Activated gamma-delta T cell treated with anti-CD3 and anti-CD28 coated beads, Interleukin-2, amount 50 U/mL, for 16 hours (primary cell): ENCODE data around the gene RBM15B.
"Not testable (repeated sequence)": the region's sequence is repeated elsewhere in the genome, so short reads cannot be mapped to it uniquely, and the experiment has no call there.

Experiments
- DNase-seq: peaks from one replicate; pipeline ENCODE4 v3.0.0-alpha.2; 2020; ENCODE audit warnings: low read depth

RBM15B gene

DNA sequence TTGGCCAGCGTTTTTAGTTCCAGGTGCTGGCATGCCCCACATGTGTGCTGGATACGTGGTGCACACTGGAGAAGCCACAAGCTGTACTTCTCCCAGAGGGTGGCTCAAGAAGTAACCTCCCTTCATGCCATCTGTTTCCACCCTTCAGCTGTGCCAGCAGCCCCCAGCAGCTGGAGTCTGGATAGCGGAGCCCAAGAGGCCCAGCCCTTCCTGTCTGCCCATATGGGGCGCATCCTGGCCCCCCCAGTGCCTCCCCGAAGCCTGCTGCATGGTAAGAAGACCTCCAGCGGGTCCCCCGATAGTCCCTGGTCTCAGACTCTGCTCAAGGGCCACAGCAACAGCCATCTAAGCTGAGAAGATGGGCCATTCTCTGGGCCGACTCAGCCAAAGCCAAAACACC lies 11.8 kb upstream of the RBM15B start:
- no peak for DNase-seq

DNA sequence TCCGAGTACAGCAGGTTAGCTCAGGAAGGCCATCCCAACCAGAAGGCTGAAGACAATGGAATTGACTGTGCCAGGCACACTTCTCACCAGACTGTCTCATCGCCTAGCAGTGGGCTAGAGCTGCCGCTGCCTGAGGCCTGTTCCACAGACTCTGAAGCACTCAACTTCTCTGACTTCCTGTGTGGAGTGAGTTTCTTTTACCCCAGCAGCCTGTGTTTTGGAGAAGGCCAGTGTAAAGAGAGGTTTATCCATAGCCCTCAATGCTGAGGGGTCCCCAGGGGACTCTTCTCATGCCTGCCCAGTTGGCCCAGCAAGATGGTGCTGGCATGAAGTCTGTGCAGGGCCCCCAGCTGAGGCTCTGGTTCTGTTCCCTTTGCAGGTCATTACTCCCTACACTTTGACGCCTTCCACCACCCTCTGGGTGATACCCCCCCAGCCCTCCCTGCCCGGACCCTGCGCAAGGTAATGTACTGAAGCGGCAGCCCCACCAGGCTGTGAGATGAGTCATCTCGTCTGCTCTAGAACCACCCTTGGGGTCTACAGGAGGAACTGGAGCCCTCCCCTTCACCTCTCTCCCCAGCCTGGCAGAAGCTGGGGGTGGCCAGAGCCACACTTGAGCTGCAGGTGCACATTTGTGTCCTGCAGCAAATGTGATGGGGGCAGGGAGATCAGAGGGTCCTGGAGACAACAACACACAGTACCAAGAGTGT lies 11.2 kb upstream of the RBM15B start:
- no peak for DNase-seq

DNA sequence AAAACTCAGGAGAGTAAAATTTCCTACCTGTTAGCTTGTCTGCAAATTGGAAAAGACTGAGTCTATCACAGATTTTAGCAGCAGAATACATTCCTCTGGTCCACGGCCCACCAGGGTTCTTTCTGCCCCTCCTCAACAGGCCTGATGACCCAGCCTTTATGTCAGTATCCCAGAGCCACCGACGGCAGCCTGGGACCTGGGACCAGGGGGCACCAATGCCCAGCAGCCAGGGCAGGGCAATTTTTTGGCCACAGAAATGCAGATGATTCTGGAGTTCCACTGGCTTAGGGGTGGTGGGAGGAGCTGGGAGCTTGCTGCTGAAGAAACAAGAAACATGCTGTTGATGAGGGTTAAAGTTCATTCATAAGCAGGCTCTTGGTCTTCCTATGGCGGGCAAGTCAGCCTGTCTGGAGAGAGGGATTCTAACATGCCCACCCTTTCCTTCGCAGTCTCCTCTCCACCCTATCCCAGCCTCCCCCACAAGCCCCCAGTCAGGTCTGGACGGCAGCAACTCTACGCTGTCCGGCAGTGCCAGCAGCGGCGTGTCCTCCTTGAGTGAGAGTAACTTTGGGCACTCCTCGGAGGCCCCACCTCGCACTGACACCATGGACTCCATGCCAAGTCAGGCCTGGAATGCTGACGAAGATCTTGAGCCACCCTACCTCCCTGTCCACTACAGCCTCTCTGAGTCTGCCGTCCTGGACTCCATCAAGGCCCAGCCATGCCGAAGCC lies 10.3 kb upstream of the RBM15B start:
- no peak for DNase-seq

DNA sequence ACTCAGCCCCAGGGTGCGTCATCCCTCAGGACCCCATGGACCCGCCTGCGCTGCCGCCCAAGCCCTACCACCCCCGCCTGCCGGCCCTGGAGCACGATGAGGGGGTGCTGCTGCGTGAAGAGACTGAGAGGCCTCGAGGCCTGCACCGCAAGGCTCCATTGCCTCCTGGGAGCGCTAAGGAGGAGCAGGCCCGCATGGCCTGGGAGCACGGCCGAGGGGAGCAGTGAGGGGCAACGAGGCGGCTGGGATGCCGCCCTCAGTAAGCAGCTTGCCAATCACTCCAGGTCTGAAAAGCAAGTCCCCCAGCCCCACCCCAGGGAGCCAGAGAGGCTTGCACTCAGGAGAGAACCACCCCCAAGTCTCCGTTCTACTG lies 9.8 kb upstream of the RBM15B start:
- no peak for DNase-seq

DNA sequence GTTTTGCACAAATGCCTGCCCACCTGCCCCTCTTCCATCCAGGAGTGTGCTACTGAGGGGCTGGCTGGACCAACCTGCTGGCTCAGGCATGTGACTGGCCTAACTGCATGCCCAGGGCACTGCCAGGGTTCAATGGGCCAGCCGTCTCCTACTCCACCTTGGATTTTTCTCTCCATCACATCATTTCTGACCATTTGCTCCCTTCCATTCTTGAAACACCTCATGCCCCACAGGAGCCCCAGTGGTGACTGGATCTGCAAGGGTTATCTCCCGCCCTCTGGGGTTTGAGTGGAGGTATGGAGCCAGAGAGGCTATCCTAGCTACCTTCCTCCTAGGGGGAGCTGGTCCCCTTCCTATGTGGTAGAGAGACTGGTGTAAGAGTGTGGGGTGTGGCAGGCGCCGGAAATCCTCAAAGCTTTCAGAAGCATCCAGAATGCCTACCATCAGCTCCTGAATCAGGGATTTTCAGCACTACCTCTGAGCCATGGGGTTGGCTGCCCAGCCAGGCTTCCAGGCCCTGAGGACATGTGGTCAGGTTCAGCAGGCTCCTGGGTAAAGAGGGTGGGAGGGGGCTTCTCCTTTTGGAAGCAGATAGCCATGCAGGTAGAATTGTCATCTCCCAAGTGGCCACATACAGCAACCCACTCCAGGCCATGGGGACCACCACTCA lies 8.9 kb upstream of the RBM15B start:
- no peak for DNase-seq

DNA sequence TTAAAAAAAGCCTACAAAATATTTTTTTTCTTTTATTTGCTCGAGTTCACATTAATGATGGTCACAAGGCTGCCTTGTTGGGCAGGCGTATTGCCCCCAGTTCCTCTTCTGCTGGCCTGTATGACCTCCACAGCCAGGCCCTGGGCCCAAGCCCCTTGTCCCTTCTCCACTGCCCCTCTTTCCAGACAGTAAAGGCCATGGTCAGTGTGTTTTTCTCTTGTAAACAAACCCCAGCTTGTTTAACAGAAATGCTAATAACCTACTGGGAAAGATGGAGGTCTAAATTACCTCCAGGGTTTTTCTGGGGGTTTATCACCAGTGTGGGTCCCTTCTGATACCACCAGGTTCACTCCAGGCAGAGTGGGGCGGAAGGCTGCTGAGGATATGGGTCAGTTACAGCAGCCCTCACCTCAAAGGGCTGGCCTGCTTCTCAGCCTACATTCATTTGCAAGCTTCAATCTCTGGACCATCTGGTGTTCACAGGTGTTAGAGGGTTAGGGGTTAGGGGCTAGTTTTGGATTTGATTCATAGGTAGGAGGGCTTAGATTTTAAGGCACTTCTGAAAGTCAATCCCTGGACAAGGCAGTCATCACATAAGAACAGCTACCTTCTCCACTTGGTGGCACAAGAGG lies 8.0 kb upstream of the RBM15B start:
- no peak for DNase-seq

DNA sequence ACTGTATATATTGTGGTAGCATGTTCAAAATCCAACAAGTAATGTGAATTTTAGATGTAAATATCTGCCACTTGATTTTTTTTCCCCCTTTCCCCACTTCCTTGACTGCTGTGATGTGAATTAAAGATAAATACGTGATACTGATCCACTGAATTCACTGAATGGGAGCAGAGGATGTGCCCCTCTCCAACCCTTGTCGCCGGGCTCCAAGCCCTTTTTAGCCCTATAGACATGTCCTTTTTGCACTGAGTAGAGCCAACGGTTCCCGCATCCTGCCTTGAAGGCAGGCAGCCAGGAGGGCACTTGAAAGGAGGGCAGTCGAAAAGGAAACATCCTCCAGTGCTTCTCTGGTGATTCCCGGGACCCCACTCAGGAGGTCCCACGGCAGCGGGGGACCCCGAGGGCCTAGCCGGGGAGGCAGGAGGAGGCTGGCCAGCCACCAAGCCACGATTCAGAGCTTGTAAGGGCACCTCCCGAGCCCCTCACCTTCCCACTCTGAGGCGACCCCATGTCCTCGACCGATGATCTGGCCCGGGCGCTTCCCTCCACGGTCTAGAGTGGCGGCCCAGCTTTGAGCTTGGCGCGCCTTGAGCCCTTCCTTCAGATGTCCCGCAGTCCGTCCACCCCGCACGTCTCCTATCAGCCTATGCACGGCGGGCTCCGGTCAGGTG lies 6.9 kb upstream of the RBM15B start:
- no peak for DNase-seq

DNA sequence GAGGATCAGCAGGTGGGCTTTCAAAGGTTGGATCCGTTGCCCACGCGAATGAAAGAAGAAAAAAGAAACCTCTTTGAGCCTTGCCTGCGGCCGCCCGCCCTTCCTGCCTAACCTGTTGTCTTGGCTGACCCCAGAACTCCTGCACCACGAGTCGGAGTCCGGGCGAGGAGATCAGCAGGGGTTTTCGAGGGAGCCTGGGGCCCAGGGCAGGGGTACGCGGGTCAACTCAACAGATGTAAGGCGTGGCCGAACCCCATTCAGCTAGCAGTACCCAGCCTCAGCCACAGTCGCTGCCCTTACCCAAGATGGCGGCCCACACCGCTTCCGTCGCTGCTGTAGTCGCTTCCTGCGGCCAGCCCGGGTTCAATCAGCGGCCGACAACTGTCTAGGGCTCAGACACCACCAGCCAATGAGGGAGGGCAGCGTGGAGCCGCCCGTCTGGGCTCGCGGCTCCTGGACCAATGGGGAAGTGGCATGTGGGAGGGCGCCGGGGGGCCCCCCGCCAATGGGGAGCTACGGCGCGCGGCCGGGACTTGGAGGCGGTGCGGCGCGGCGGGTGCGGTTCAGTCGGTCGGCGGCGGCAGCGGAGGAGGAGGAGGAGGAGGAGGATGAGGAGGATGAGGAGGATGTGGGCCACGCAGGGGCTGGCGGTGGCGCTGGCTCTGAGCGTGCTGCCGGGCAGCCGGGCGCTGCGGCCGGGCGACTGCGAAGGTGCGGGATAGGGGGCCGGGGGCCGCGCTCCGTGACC lies 6.2 kb upstream of the RBM15B start, which contains the start of gene MANF:
TSS of gene MANF (plus strand) at position 566 of the 748 bp plus-strand sequence. CDS start at position 618, 52 bp downstream.
- peak; percentile 97 for DNase-seq

DNA sequence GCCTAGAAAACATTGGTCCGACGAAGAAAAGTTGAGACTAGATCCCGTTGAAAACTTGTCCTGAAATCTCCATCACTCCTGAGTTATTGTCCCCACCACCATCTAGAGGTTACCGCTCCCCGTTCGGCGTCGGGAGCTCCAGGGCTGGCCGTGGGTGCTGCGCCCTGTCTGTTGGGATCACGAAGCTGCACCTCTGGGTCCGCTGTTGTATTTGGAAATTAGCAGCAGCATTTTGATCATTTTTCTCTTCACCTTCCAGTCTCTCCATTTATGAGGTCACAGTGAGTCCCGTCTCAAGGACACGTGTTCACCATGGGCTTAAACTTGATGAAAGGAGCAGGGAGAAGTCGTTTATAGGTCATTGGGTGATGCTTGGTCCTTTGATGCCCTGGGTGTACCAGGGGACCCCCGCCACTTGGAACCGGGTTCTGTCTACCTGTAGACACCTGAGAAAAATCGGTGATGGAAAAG lies 5.4 kb upstream of the RBM15B start:
- DNase-seq, result no peak

DNA sequence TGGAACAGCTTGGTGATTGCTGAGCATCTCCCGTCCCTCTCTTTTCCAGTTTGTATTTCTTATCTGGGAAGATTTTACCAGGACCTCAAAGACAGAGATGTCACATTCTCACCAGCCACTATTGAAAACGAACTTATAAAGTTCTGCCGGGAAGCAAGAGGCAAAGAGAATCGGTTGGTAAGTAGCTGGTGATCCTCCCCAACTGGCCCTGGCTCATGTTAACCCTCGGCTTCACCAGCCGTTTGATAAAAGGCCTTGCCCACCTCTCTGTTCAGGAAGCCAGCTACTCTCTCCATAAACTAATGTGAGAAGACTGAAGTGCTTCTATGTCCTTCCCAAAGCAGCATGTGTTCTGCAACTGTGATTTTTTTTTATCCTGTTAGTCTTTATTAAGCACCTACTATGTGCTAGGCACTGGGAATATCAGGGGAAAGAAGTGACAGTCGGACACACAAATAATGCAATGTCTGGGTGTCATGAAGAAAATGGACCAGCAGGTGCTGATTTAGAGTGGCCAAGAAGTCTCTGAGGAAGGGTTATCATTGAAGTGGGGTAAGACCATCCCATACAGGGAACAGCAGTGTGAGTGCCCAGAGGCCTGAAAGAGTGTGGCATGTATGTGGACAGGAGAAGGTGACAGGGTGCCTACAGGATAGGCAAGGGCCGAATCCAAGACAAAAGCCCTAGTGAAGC lies 4.8 kb upstream of the RBM15B start:
- DNase-seq, result no peak

DNA sequence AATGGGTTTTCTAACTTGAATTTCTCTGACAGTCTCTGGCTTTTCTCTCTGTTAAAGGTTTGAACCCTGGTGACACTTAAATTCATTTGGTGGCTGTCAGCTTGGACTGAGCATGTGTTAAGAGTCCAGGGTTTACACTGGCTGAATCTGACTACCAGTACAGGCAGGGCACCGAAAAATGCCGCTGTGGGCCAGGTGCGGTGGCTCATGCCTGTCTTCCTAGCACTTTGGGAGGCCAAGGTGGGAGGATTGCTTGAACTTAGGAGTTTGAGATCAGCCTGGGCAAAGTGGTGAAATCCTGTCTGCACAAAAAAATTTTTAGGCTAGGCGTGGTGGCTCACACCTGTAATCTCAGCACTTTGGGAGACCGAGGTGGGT lies 4.2 kb upstream of the RBM15B start:
- DNase-seq, result no peak

DNA sequence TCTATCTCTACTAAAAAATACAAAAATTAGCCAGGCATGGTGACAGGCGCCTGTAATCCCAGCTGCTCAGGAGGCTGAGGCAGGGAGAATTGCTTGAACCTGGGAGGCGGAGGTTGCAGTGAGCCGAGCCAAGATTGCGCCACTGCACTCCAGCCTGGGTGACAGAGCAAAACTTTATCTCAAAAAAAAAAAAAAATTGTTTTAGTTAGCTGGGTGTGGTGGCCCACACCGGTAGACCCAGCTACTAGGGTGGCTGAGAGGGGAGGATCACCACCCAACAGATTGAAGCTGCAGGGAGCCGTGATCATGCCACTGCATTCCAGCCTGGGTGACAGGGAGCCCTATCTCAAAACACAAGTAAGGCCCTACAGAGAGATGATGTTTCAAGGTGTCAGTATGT lies 3.8 kb upstream of the RBM15B start:
- not testable (repeated sequence) for DNase-seq

DNA sequence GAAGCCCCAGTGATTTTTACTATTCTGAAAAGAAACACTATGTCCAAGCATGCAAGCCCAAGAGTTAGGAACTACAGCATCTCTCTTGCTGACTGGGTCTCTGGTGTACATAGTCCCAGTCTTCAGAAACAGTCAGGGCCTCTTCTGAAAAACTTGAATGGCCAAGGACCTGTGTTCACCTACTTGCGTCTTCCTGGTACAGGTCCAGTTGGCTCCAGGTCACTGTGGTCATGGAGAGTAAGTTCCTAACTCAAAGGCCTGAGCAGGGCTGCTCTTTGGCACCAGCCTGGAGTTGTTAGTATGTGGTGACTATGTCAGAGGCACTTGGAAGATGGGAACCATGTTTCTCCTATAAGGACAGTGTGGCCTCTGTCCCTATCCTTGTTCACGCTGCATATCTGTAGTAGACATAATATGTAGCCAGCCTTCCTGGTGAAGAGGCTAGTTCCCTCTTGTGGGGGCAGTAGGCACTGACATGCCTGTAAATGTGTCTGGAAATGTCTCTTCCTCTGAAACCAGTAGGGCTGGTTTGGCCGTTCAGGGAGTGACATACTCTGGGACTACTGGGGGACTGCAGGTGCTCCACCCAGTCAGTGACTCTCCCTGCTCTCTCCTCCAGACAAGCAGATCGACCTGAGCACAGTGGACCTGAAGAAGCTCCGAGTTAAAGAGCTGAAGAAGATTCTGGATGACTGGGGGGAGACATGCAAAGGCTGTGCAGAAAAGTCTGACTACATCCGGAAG lies 2.6 kb upstream of the RBM15B start:
- no peak for DNase-seq

DNA sequence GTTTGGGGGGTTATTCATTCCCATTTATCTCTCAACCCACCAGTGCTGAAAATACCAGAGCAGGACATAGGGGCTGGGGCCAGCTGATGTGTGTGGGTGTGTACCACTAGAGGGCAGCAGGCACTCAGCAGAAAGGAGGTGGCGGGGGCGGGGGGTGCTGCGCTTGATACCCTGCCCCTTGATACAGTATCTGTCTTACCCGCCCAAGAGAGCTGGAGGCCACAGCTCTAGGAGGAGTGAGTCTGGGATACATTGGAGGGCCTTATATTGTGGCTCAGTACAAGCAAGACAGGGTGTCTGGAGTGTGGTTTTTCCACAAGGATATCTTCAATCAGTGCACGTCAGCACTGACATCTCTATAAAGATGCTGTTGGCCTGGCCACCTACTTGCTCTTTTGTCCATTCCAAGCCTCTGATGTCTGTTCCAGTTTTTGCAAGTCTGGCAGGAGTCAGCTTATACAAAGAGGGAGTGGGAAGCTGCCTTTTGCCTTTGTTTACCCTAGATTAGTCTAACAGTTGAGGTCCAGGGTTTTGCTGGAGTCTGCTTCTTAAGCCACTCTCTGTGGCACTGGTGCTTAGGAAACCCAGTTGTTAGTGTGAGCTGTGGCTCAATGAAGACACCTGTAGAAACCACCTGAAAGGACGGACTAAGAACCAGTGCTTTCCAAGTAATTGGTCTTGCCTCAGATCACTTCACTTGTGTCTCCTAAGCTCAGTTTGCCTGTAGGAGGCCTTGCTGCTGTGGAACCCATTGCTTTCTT lies 1.5 kb upstream of the RBM15B start:
- no peak for DNase-seq

DNA sequence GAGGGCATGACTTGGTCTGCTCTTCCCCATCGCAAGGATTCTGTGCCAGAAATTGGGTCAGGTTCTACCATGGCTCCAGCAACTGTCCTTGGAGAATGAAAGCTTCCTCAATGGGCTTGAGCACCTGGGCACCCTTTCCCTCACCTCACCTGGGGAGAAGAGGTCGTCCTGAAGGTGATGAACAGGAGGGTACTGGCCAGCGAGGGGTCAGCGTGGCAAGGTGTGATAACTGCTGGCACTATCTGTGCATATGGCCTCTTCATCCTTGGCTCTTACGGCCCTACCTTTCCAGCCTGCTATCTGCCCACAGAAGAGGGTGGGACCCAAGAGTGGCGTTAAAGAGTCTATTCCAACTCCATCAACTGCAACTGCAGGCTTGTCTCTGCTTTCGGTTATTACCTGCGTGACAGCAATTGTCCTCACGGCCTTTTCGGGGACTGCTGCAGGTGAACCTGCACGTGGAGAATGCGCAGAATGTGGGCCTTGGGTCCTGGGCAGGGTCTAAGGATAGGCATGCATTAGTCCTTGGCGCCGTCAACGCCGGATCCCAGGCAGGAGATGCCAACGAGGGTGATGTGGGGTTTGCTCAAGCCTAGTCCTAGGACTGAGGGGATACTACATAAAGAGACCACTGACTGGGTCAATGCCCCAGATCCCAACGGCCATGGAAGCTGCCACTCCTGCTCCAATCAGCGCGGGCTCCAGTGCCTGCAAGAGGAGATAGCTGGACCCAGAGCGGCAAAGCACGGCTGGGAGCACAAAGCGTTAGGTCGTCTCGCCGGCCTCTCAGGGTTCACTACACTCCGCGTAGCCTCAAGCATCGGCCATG lies 625 bp upstream of the RBM15B start:
- DNase-seq, result no peak

DNA sequence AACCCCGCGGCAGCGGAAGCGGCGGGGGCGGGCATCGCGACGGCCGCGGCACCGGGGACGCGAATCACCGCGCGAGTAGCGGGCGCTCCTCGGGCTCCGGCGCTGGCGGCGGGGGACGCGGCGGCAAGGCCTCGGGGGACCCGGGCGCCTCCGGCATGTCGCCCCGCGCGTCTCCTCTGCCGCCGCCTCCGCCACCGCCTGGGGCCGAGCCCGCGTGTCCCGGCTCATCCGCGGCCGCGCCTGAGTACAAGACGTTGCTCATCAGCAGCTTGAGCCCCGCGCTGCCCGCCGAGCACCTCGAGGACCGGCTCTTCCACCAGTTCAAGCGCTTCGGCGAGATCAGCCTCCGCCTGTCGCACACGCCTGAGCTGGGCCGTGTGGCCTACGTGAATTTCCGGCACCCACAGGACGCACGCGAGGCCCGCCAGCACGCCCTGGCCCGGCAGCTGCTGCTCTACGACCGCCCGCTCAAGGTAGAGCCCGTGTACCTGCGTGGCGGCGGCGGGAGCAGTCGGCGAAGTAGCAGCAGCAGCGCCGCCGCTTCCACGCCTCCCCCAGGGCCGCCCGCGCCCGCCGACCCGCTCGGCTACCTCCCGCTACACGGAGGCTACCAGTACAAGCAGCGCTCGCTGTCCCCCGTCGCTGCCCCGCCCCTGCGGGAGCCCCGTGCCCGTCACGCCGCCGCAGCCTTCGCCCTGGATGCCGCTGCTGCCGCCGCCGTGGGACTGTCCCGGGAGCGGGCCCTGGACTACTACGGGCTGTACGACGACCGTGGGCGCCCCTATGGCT lies 675 bp downstream of the RBM15B start:
- peak; percentile 19 for DNase-seq

DNA sequence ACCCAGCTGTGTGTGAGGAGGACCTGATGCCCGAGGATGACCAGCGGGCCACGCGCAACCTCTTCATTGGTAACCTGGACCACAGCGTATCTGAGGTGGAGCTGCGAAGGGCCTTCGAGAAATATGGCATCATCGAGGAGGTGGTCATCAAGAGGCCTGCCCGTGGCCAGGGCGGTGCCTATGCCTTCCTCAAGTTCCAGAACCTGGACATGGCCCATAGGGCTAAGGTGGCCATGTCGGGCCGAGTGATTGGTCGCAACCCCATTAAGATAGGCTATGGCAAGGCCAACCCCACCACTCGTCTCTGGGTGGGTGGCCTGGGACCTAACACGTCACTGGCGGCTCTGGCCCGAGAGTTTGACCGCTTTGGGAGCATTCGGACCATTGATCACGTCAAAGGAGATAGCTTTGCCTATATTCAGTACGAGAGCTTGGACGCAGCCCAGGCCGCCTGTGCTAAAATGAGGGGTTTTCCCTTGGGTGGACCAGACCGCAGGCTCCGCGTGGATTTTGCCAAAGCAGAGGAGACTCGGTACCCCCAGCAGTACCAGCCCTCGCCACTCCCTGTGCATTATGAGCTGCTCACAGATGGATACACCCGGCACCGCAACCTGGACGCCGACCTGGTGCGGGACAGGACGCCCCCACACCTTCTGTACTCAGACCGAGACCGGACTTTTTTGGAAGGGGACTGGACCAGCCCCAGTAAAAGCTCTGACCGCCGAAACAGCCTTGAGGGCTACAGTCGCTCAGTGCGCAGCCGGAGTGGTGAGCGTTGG lies 1.5 kb downstream of the RBM15B start:
- no peak for DNase-seq
